ENCODE data around the gene ENPP3. TPM values are rescaled to one million over a fixed set of nuclear protein-coding genes. Genes with fewer than 3 reads are reported as not detected.
A peak's percentile ranks its signal among the peaks of the same experiment; 100 is the strongest.

The ENPP3 gene
- total RNA-seq, 3 donors from 2014 or later: 0.35 to 0.54 TPM; not detected in 1

GRCh38 chr6:131787079-131787478, 150.0 kb downstream of the ENPP3 start:
- H3K4me3 Mint-ChIP-seq: no peak overlapping the region
- DNase-seq (no peak), ATAC-seq (no peak)
- no peaks in the 10 kb centered on the region for H3K9me3 Mint-ChIP-seq
- H3K4me1 Mint-ChIP-seq (ENCODE audit: low read depth): peaks cover 5% of the 10 kb centered on the region
- no peaks in the 10 kb centered on the region for H3K36me3 Mint-ChIP-seq (ENCODE audit: insufficient read depth)
- H3K27me3 Mint-ChIP-seq (ENCODE audit: low read depth): peaks cover 8% of the 10 kb centered on the region

GRCh38 chr6:131787766-131788712, 150.9 kb downstream of the ENPP3 start:
- Mint-ChIP-seq H3K9me3 (no peaks in the 10 kb centered on the region), H3K27me3 (ENCODE audit: low read depth) (peaks cover 8% of the 10 kb centered on the region), H3K4me1 (ENCODE audit: low read depth) (peaks cover 5% of the 10 kb centered on the region), H3K36me3 (ENCODE audit: insufficient read depth) (no peaks in the 10 kb centered on the region), H3K4me3 (no peak overlapping the region)
- ATAC-seq (no peak), DNase-seq (no peak)

GRCh38 chr6:131789219-131789618, 152.1 kb downstream of the ENPP3 start:
- no peak for DNase-seq
- Mint-ChIP-seq H3K36me3 (ENCODE audit: insufficient read depth) (no peaks in the 10 kb centered on the region), H3K9me3 (no peaks in the 10 kb centered on the region), H3K4me3 (no peak overlapping the region), H3K27me3 (ENCODE audit: low read depth) (peaks cover 8% of the 10 kb centered on the region), H3K4me1 (ENCODE audit: low read depth) (peaks cover 5% of the 10 kb centered on the region)
- peak in 1 of 2 donors; percentile 62 for ATAC-seq

- H3K4me1 Mint-ChIP-seq (ENCODE audit: low read depth): peaks cover 5% of the 10 kb centered on the region
- no peak overlapping the region for H3K4me3 Mint-ChIP-seq
- no peak for DNase-seq
- no peaks in the 10 kb centered on the region for H3K36me3 Mint-ChIP-seq (ENCODE audit: insufficient read depth)
- ATAC-seq: no peak
- no peaks in the 10 kb centered on the region for H3K9me3 Mint-ChIP-seq
- H3K27me3 Mint-ChIP-seq (ENCODE audit: low read depth): peaks cover 10% of the 10 kb centered on the region
Measured at GRCh38 chr6:131791476-131791875, 154.4 kb downstream of the ENPP3 start.

GRCh38 chr6:131792091-131792496, 155.0 kb downstream of the ENPP3 start:
- ATAC-seq (peak in 1 of 2 donors; percentile 41), DNase-seq (no peak)
- Mint-ChIP-seq H3K36me3 (ENCODE audit: insufficient read depth) (no peaks in the 10 kb centered on the region), H3K4me3 (no peak overlapping the region), H3K27me3 (ENCODE audit: low read depth) (peaks cover 16% of the 10 kb centered on the region), H3K9me3 (no peaks in the 10 kb centered on the region), H3K4me1 (ENCODE audit: low read depth) (peaks cover 5% of the 10 kb centered on the region)

GRCh38 chr6:131795366-131795765, 158.3 kb downstream of the ENPP3 start:
- no peaks in the 10 kb centered on the region for H3K4me1 Mint-ChIP-seq (ENCODE audit: low read depth)
- DNase-seq (no peak), ATAC-seq (no peak)
- peaks cover 26% of the 10 kb centered on the region for H3K27me3 Mint-ChIP-seq (ENCODE audit: low read depth)
- H3K4me3 Mint-ChIP-seq: no peak overlapping the region
- no peaks in the 10 kb centered on the region for H3K36me3 Mint-ChIP-seq (ENCODE audit: insufficient read depth)
- peaks cover 8% of the 10 kb centered on the region for H3K9me3 Mint-ChIP-seq

Other genes starting within 250 kb of the ENPP3 start
- under 1 TPM in 2 of 3 donors, not detected in 1; 0.22 to 0.46 TPM for gene ARG1, start 64.1 kb upstream of the ENPP3 start, total RNA-seq
- 10 to 100 TPM; 26.0 to 32.1 (median 29.0) TPM for gene MED23, start 9.1 kb upstream of the ENPP3 start, total RNA-seq
- gene OR2A4, start 64.1 kb downstream of the ENPP3 start, total RNA-seq: not detected
- not detected for gene CTAGE9, start 73.7 kb downstream of the ENPP3 start, total RNA-seq
- under 1 TPM; 0.32 to 0.52 (median 0.51) TPM for gene ENPP1, start 170.7 kb downstream of the ENPP3 start, total RNA-seq

Measured in activated T-cell treated with anti-CD3 and anti-CD28 coated beads, Interleukin-2, amount 50 U/mL, for 4 hours (primary cell).